OCI-LY7 (cell line): ENCODE results near the gene GLMN. TPM values are rescaled to one million over a fixed set of nuclear protein-coding genes. Genes with fewer than 3 reads are reported as not detected.

Experiments used
- BruUV-seq: library from RNA; stranded (reverse); fragments of 400-500 nt; replicated peaks from 2 replicates; lab custom pipeline; 2021; lab: Mats Ljungman, UMichigan
- CTCF ChIA-PET: fragments of 300-600 bp; sonication (Branson Sonifier 250); formaldehyde crosslinking; loops from one replicate; lab custom pipeline; 2022; ENCODE audit warnings: antibody characterized with exemption; ENCODE audit not compliant: unreplicated experiment; lab: Charles Lee
- POLR2A ChIA-PET: fragments of 300-600 bp; sonication (Branson Sonifier 250); formaldehyde crosslinking; loops from one replicate; lab custom pipeline; 2022; ENCODE audit warnings: antibody characterized with exemption; lab: Charles Lee
- DNase-seq: peaks from one replicate; pipeline ENCODE4 v3.0.0-alpha.2; 2015; ENCODE audit warnings: low spot score
- H2AFZ ChIP-seq: fragments of 200-600 bp; sonication (generic), shearing (Covaris generic); 2 replicates; pipeline ENCODE4 v1.6.1; 2014; ENCODE audit warnings: mild to moderate bottlenecking, antibody characterized with exemption, low read length, moderate library complexity
- H3K27ac ChIP-seq: fragments of 200-600 bp; sonication (generic); 2 replicates; pipeline ENCODE4 v1.5.1; 2014; ENCODE audit warnings: mixed run types, low read depth, mild to moderate bottlenecking, moderate library complexity, low read length, inconsistent platforms; ENCODE audit not compliant: poor library complexity, severe bottlenecking
- H3K36me3 ChIP-seq: fragments of 200-600 bp; sonication (generic); 2 replicates; pipeline ENCODE4 v1.6.1; 2014; ENCODE audit warnings: mild to moderate bottlenecking, antibody characterized with exemption, low read length, moderate library complexity, mixed read lengths; ENCODE audit not compliant: insufficient read depth
- H3K4me1 ChIP-seq: fragments of 200-600 bp; sonication (generic); 2 replicates; pipeline ENCODE4 v1.5.1; 2014; ENCODE audit warnings: mild to moderate bottlenecking, low read length; ENCODE audit not compliant: insufficient read depth, poor library complexity, severe bottlenecking
- H3K4me2 ChIP-seq: fragments of 200-600 bp; sonication (generic); 2 replicates; pipeline ENCODE4 v1.6.1; 2014; ENCODE audit warnings: mild to moderate bottlenecking, low read length
- H3K4me3 ChIP-seq: fragments of 200-600 bp; sonication (generic); 2 replicates; pipeline ENCODE4 v1.5.1; 2014; ENCODE audit warnings: mild to moderate bottlenecking, low read depth, low read length; ENCODE audit not compliant: poor library complexity, severe bottlenecking
- H3K79me2 ChIP-seq: fragments of 200-600 bp; sonication (generic); 2 replicates; pipeline ENCODE4 v1.6.1; 2016; ENCODE audit warnings: low read depth, mild to moderate bottlenecking, low read length, moderate library complexity, mixed read lengths; ENCODE audit not compliant: insufficient read depth
- H3K9me2 ChIP-seq: fragments of 200-600 bp; sonication (generic); 2 replicates; pipeline ENCODE4 v1.6.1; 2016; ENCODE audit warnings: mild to moderate bottlenecking, low read length, mixed read lengths; ENCODE audit not compliant: insufficient read depth
- H3K9me3 ChIP-seq: fragments of 200-600 bp; sonication (generic); 2 replicates; pipeline ENCODE4 v1.6.1; 2014; ENCODE audit warnings: mild to moderate bottlenecking, mixed run types, low read length, mixed read lengths
- H4K20me1 ChIP-seq: fragments of 200-600 bp; sonication (generic); 2 replicates; pipeline ENCODE4 v1.6.1; 2014; ENCODE audit warnings: mild to moderate bottlenecking, antibody characterized with exemption, low read length, moderate library complexity, mixed read lengths; ENCODE audit not compliant: insufficient read depth
- CTCF ChIP-seq: fragments of 200-600 bp; sonication (generic); conservative IDR thresholded peaks from 2 replicates; pipeline ENCODE4 v1.5.1; 2014; ENCODE audit warnings: mild to moderate bottlenecking, antibody characterized with exemption, low read length, moderate library complexity, mixed read lengths
- EZH2phosphoT487 ChIP-seq: fragments of 200-600 bp; sonication (generic); IDR thresholded peaks from 2 replicates; pipeline ENCODE4 v1.6.1; 2018; ENCODE audit warnings: low read depth, borderline replicate concordance, mild to moderate bottlenecking, mixed run types, antibody characterized with exemption, low read length, moderate library complexity, mixed read lengths
- intact Hi-C: fragments of 100-400 bp; cut with micrococcal nuclease; formaldehyde crosslinking; loops from one replicate; pipeline ENCODE4 v1.10.0; 2022; ENCODE audit not compliant: unreplicated experiment
- total RNA-seq, 2 experiments: library from RNA; depleted of rRNA in 1 of 2; stranded (reverse); fragments of >200 nt in 1 of 2; shearing (Covaris generic) in 1 of 2; gene quantifications; 2 replicates each; pipeline ENCODE4 v1.2.3, GENCODE V29; 2014 to 2022

The GLMN gene
- total RNA-seq, 2 experiments from 2014 or later: 12.4 to 14.6 TPM

GRCh38 chr1:92310185-92310597 lies 11.4 kb upstream of the GLMN start:
- no peak for TF ChIP-seq EZH2phosphoT487
- TF ChIP-seq CTCF: peak; percentile 86
- H3K4me3 ChIP-seq: no peak overlapping the region
- no peak overlapping the region for H3K4me2 ChIP-seq
- no peaks in the 10 kb centered on the region for H4K20me1 ChIP-seq
- BruUV-seq: no TSS peak
- peaks cover 41% of the 10 kb centered on the region; the same call in 1 of the 2 replicates for H3K36me3 ChIP-seq
- no peak overlapping the region for H2AFZ ChIP-seq
- peak; percentile 43 for DNase-seq
- H3K9me3 ChIP-seq: no peaks in the 10 kb centered on the region
- H3K4me1 ChIP-seq: no peaks in the 10 kb centered on the region
- no peak overlapping the region for H3K27ac ChIP-seq
- CTCF ChIA-PET: no interaction called here
- H3K9me2 ChIP-seq: no peaks in the 10 kb centered on the region
- POLR2A ChIA-PET: interaction anchor here (0.5 kb wide), 1 partner anchor 88 kb away, joined by 5 read pairs; no protein-coding TSS in a partner anchor
- H3K79me2 ChIP-seq: no peaks in the 10 kb centered on the region
- intact Hi-C loops: loop anchor here (2.0 kb wide), 1 partner anchor 313 kb away; no protein-coding TSS in a partner anchor

DNA sequence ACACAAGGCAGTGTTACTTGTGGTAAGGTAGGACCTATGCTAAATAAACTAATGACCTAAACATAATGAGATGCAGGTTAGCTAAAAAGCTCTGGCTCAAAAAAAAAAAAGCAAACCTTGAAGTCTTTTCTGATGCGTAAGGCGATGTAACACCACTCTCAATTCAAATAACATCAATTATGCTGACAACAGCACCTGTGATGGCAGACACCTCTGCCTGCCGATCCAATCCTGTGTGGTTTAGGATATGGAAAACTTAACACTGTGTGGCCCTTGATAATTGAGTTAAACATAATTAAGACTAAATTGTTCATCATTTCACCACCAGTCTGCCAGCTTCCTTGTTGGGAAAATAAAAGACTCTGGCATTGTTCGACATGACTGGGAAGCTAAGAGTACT lies 9.2 kb upstream of the GLMN start:
- H3K9me3 ChIP-seq: no peaks in the 10 kb centered on the region
- H3K36me3 ChIP-seq: peaks cover 57% of the 10 kb centered on the region
- BruUV-seq: no TSS peak
- intact Hi-C loops: no loop called here
- POLR2A ChIA-PET: no interaction called here
- H3K79me2 ChIP-seq: no peaks in the 10 kb centered on the region
- H4K20me1 ChIP-seq: no peaks in the 10 kb centered on the region
- DNase-seq: no peak
- TF ChIP-seq CTCF: no peak
- TF ChIP-seq EZH2phosphoT487: no peak
- H2AFZ ChIP-seq: no peak overlapping the region
- no peak overlapping the region for H3K4me3 ChIP-seq
- no peaks in the 10 kb centered on the region for H3K4me1 ChIP-seq
- H3K4me2 ChIP-seq: no peak overlapping the region
- CTCF ChIA-PET: no interaction called here
- H3K27ac ChIP-seq: no peak overlapping the region
- no peaks in the 10 kb centered on the region for H3K9me2 ChIP-seq

- TF ChIP-seq CTCF: no peak
- no peak for TF ChIP-seq EZH2phosphoT487
- no peaks in the 10 kb centered on the region for H3K4me1 ChIP-seq
- POLR2A ChIA-PET: interaction anchor here (0.7 kb wide), 1 partner anchor 34 kb away, joined by 3 read pairs; no protein-coding TSS in a partner anchor
- no peak overlapping the region for H3K4me2 ChIP-seq
- H3K27ac ChIP-seq: no peak overlapping the region
- no peaks in the 10 kb centered on the region for H3K9me3 ChIP-seq
- H2AFZ ChIP-seq: no peak overlapping the region
- H3K9me2 ChIP-seq: no peaks in the 10 kb centered on the region
- H4K20me1 ChIP-seq: no peaks in the 10 kb centered on the region
- peaks cover 50% of the 10 kb centered on the region for H3K36me3 ChIP-seq
- H3K79me2 ChIP-seq: peaks cover 3% of the 10 kb centered on the region; the same call in 1 of the 2 replicates
- DNase-seq: no peak
- no peak overlapping the region for H3K4me3 ChIP-seq
- CTCF ChIA-PET: no interaction called here
- intact Hi-C loops: no loop called here
- no TSS peak for BruUV-seq
These were observed 7.2 kb upstream of the GLMN start for GRCh38 chr1:92306020-92306419.
